Measurements from ENCODE around the gene MAN1C1. TPM values are rescaled to one million over a fixed set of nuclear protein-coding genes. Genes with fewer than 3 reads are reported as not detected.

MAN1C1 gene
- total and polyA plus RNA-seq, 9 of the 15 experiments (the other 6 are each of a cell fraction or from before 2014, with no cell fraction given): 0.04 to 0.44 (median 0.10) TPM; not detected in 3

DNA sequence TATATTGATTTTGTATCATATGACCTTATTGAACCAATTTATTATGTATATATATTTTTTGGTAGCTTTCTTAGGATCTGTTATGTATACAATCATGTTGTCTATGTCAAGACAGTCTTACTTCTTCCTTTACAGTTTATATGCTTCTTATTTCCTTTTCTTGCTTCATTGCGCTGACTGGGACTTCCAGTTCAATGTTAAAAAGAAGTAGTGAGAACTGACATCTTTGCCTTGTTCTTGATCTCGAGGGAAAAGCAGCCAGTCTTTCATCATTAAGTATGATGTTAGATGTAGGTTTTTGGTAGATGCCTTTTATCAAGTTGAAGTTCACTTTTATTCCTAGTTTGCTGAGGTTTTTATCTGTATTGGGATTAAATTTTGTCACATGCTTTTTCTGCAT lies 17.5 kb downstream of the MAN1C1 start:
- no peak for FAIRE-seq
- TF ChIP-seq TCFL5 (CRISPR knock-in tag; conservative IDR thresholded peaks at IDR 0.05): no peak
- no peak for TF ChIP-seq RAD51 (IDR thresholded peaks at IDR 0.05; ENCODE audit: borderline replicate concordance, low read depth)
- no peak for TF ChIP-seq TAF1 (IDR thresholded peaks at IDR 0.05; ENCODE audit: control insufficient read depth, extremely low read depth, insufficient read depth, low read length, severe bottlenecking)
- no peak for TF ChIP-seq POU5F1 (IDR thresholded peaks at IDR 0.05; ENCODE audit: borderline replicate concordance, low read depth, low read length, partially characterized antibody)
- TF ChIP-seq, protein P1, sequence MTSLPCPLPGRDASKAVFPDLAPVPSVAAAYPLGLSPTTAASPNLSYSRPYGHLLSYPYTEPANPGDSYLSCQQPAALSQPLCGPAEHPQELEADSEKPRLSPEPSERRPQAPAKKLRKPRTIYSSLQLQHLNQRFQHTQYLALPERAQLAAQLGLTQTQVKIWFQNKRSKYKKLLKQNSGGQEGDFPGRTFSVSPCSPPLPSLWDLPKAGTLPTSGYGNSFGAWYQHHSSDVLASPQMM (CRISPR knock-in tag; IDR thresholded peaks at IDR 0.05): no peak
- no peak for TF ChIP-seq SP1 (CRISPR knock-in tag; IDR thresholded peaks at IDR 0.05)
- TF ChIP-seq ZNF77 (CRISPR knock-in tag; IDR thresholded peaks at IDR 0.05): no peak
- no peak for TF ChIP-seq GABPB1 (CRISPR knock-in tag; IDR thresholded peaks at IDR 0.05)
- no peak for TF ChIP-seq RBM34 (IDR thresholded peaks at IDR 0.05; ENCODE audit: borderline replicate concordance, insufficient read depth, low read length)
- TF ChIP-seq TEAD2 (tag; IDR thresholded peaks at IDR 0.05): no peak
- TF ChIP-seq BCL6 (CRISPR knock-in tag; IDR thresholded peaks at IDR 0.05): no peak
- no peak for TF ChIP-seq SAP30 (IDR thresholded peaks at IDR 0.05; ENCODE audit: borderline replicate concordance, insufficient read depth, low read depth, low read length, poor library complexity, severe bottlenecking)
- TF ChIP-seq HMG20A (CRISPR knock-in tag; conservative IDR thresholded peaks at IDR 0.05): no peak
- TF ChIP-seq HOXB6 (CRISPR knock-in tag; IDR thresholded peaks at IDR 0.05; ENCODE audit: borderline replicate concordance): no peak
- no peaks in the 10 kb centered on the region for H3K9me3 ChIP-seq (replicated peaks; ENCODE audit: control insufficient read depth, insufficient read depth, low read depth, low read length)
- H3K9me1 ChIP-seq (ENCODE audit: control insufficient read depth, insufficient read depth, low read length): no peaks in the 10 kb centered on the region
- peaks cover 4 to 8% of the 10 kb centered on the region in 2 experiments; a peak in 2 of 5 replicates for H3K27me3 ChIP-seq (ENCODE audit: control insufficient read depth in 2 of 2, insufficient read depth in 2 of 2, low read length in 2 of 2)
- intact Hi-C loops (cut with micrococcal nuclease) (no loop called here), in situ Hi-C loops (cut with MboI) (no loop called here)
- BruUV-seq (replicated peaks): no TSS peak
- H3K4me1 ChIP-seq (replicated peaks in 1 of 2; ENCODE audit: control insufficient read depth in 2 of 2, insufficient read depth in 2 of 2, low read length in 2 of 2): no peaks in the 10 kb centered on the region
- no peak overlapping the region for H3K27ac ChIP-seq (ENCODE audit: extremely low read depth, low read depth, low read length)
- CTCF ChIA-PET (ENCODE audit: low intra/inter-chr PET ratio): no interaction called here
- no peak overlapping the region for H3K4me3 ChIP-seq
- POLR2A ChIA-PET: no interaction called here
- H4K20me1 ChIP-seq (replicated peaks; ENCODE audit: control insufficient read depth, insufficient read depth, low read length): no peaks in the 10 kb centered on the region
- no peak for DNase-seq (ENCODE audit: extremely low read depth in 1 of 4, low spot score in 3 of 4)
- no peak overlapping the region for H3K4me2 ChIP-seq (ENCODE audit: insufficient read depth, low read length)
- no peaks in the 10 kb centered on the region for H3K36me3 ChIP-seq (ENCODE audit: control insufficient read depth, insufficient read depth, low read length)
- no peak overlapping the region for H2AFZ ChIP-seq (ENCODE audit: low read depth, low read length)
- H3K79me2 ChIP-seq (ENCODE audit: control insufficient read depth, insufficient read depth, low read length): no peaks in the 10 kb centered on the region
- 3% methylated on average over 2 of the region's 2 CpGs for WGBS (ENCODE audit: insufficient coverage, low coverage, missing lambda C conversion rate)
- no peak overlapping the region for H3K9ac ChIP-seq (ENCODE audit: insufficient read depth in 1 of 2, low read depth in 2 of 2, low read length in 2 of 2)
- ATAC-seq: no peak
